HG03575 (cell line): ENCODE results near the gene SEMA7A.

Experiments
- ATAC-seq: cut with Tn5 transposase; IDR thresholded peaks from one replicate; pipeline ENCODE4 v1.9.1; 2021; ENCODE audit not compliant: unreplicated experiment, insufficient number of reproducible peaks, low FRiP score; ENCODE audit errors: extremely low read depth

The SEMA7A gene

GRCh38 chr15:74405823-74406222, 27.9 kb downstream of the SEMA7A start:
- ATAC-seq = no peak

DNA sequence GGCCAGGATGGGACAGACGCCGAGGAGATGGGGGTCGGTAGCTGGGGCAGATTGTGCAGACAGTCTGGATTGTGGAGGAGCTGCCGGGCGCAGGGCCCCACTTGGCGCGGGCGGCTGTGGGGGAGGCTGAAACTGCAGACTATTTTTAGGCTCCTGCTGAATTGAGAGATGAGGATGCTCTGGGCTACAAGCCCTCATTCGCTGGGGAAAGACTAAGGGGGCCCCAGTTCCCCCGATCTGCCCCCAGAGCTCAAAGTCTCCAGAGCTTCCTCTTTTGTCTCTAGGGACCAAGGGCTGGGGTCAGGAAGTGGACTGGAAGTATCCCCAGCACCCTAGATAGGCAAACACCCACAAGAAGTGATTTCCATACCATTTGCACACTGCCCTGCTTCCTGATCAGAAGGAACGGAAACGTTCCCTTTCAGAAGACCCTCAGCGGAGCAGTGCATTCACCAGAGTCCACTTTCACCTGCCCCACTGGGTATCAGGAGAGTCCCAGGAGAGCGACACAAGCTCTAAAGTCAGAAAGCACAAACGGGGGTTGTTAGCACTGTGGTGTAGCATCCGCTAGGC, 29.7 kb downstream of the SEMA7A start:
- no peak for ATAC-seq

GRCh38 chr15:74403588-74403919, 30.2 kb downstream of the SEMA7A start:
- no peak for ATAC-seq

DNA sequence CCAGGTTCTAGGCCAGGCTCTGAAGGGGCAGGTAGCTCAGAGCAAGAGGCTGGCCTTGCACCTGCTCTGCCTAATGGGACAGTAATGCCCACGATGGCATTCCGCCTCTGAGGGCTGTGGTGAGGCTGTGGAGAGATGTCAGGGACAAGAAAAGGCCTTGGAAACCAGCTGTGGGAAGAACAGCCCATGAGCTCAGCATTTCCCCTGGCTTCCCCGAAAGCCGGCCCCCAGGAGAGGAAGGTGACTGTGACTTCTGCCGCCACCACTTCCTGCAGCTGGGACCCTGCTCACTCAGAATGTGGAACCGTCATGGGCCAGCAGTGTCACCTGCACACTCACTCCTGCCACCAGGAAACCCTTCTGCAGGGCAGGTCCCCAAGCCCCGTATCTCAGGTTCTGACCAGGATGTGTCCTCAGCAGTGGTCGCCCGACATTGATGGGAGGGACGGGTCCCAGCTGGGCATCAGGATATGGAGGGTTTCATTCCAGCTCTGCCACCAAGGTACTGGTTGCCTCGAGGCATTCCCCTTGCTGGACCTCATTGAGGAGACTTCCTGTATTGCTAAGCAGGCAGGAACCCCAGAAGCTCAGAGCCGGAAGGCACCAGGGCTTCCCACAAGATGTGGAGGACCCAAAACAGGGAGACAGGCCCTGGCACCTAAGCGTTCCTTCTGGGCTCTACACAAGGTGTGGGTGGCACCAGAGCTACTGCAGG, 30.7 kb downstream of the SEMA7A start:
- no peak for ATAC-seq

DNA sequence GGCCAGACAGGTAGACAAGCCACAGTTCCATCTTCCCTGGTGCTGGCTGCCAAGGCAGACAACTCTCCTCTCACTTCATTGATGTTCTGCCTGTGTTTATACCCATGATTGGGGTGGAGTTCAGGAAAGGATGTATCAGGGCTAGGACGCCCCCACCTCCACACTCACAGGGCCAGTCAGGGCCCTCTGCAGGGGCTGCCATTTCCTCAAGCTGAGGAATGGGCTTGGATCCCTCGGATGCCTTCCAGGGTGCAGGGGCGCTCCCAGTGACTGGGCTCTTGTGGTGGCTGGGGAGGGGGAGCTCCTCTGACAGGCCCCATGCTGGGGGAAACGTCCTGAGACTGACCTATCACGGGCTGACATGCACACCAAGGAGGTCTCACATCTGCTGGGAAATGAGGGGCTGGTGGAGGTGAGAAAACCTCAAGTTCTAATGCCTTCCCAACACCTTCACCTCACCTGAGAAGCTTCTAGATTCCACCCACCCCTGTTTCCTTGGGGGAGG, 31.4 kb downstream of the SEMA7A start:
- ATAC-seq = no peak

DNA sequence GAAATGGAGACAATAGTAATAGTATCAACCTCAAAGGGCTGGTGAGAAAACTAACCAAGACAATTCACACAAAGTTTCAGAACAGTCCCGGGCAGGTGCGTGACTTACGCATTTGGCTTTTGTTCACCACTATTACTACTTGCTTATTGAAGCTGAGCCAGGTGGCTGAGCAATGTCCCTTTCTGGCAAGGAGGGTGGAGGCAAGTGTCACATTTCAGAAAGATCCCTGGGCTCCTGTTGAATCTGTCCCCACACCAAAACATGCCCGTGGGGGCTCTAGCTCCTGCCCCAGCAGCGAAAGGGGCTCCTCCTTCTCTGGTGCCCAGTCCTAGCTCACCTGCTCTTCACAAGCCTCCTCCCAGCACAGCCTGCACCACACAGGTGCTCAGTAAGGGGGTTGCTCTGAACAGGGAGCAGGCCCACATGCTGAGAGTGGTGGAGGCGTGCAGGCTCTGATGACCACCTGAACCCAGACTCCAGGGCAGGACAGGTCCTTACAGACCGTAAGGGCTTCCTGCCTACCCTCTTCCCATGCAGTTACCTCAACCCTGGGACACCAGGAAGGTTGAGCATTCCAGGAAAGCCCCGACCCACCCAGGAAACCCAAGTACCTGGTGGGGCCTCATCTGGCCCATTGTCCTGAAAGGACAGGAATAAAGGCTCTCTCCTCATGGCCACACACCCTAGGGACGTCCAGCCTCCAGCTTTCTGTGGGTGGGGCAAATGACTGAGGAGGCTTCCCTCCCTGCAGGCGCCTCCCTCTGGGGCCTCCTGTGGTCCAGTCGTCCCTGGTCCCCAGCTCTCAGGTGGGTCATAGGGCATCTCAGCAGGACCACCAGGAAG, 32.6 kb downstream of the SEMA7A start:
- no peak for ATAC-seq

DNA sequence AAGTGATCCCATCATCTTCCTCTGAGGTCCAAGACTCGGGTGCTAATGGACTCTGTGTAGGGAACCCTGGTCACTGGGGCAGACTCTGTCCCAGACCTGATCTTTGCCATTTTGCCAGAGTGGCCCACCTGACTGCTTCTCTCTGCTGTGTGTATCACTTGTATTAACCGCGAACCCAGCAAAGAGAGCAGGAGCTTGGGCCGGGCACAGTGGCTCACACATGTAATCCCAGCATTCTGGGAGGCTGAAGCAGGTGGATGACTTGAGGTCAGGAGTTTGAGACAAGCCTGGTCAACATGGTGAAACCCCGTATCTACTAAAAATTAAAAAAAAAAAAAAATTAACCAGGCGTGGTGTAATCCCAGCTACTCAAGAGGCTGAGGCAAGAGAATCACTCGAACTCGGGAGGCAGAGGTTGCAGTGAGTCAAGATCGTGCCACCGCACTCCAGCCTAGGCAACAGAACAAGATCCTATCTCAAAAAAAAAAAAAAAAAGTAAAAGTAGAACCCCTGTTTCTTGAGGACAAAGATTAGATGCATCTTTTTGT, 33.4 kb downstream of the SEMA7A start:
- ATAC-seq = no peak

GRCh38 chr15:74399511-74400312, 34.0 kb downstream of the SEMA7A start:
- no peak for ATAC-seq

DNA sequence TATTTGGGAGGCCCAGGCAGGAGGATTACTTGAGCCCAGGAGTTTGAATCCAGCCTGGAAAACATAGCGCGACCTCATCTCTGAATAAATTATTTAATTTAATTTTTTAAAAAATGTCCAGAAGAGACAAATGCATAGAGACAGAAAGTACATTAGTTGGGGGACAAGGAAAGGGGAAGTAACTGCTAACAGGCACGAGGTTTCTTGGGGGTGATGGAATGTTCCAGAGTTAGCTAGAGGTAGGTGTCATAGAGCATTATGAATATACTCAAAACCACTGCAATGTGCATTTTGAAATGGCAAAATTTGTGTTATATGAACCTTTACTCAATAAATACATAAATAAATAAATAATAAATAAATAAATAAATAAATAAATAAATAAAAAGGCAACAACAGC, 34.7 kb downstream of the SEMA7A start:
- ATAC-seq = no peak

GRCh38 chr15:74398183-74398582, 35.6 kb downstream of the SEMA7A start:
- no peak for ATAC-seq

GRCh38 chr15:74397239-74398068, 36.3 kb downstream of the SEMA7A start:
- ATAC-seq = no peak

GRCh38 chr15:74396445-74397238, 37.1 kb downstream of the SEMA7A start:
- ATAC-seq = no peak

GRCh38 chr15:74396146-74396438, 37.7 kb downstream of the SEMA7A start:
- ATAC-seq = no peak

DNA sequence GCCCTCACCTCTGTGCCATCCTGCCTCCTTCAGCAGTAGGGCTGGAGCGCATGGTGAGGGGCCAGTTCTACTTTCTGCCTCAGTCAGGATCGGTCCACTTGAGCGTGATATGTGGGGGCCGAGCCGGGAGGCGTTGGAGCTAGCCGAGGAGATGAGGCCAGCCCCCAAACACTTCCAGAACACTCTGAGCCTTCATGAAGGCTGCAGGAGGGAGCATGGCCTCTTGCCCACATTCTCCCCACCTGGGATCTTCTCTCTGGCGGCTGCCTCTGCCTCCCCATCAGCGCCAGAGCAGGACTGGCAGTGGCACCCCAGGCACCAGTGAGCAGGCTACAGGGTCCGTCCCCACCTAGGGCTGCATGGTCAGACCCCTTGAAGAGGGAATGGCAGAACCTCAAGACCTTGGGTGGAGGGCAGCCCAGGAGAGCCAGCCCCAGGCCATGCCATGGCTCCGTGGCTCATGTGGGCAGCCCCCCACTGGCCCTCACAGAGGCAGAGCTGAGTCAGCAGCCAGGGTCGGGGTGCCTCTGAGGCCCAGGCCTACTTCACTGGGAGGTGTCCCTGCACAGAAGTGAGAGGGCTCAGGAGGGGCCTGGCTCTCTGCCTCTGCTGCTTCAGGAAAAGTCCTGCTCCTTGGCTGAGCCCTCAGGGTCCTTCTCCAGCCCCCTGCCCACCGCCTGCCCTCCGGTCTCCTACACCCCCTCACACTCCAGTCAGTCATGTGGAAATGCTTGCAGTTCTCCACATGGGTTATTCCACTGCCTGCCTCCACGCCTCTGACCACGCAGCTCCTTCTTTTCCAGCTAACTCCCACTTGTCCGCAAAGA, 38.2 kb downstream of the SEMA7A start:
- ATAC-seq = no peak

GRCh38 chr15:74394090-74394846, 39.5 kb downstream of the SEMA7A start:
- no peak for ATAC-seq

DNA sequence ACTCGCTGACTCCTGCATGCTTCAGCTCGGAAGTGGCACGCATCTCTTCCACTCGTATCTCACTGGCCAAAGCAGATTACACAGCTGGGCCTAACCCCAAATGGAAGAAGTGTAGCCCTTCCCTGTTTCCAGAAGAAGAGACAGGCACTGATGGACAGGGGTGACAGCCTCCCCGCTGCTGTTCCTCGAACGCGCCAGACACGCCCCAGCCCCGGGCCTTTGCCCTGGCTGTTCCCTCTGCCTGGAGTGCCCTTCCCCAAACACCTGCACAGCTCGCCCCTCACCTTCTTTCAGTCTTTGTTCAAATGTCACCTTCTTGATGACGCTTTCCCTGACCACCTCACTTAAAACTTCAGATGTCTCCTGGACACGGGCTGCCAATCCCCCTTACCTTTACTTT, 40.3 kb downstream of the SEMA7A start:
- no peak for ATAC-seq
